Endothelial cell of umbilical vein (primary cell): ENCODE data around the gene CYP2D6.

Experiments
- CTCF ChIP-seq, 2 donors: IDR thresholded peaks; 1 replicate in 1 of 2; 2 replicates in 1 of 2; pipeline ENCODE4 v1.5.1; 2011; ENCODE audit warnings: low read length in 2 of 2, mild to moderate bottlenecking in 2 of 2, moderate library complexity in 2 of 2, control low read depth in 1 of 2, inconsistent platforms in 1 of 2, low read depth in 1 of 2; ENCODE audit not compliant: insufficient read depth in 1 of 2; ENCODE audit errors: extremely low read depth in 1 of 2
- EZH2 ChIP-seq: IDR thresholded peaks from 2 replicates; pipeline ENCODE4 v1.6.1; 2012; ENCODE audit warnings: borderline replicate concordance, low read depth, mild to moderate bottlenecking, moderate library complexity, low read length, inconsistent platforms; ENCODE audit not compliant: severe bottlenecking
- FOS ChIP-seq: IDR thresholded peaks from 2 replicates; pipeline ENCODE4 v1.6.1; 2011; ENCODE audit warnings: mild to moderate bottlenecking, low read length, moderate library complexity, borderline replicate concordance; ENCODE audit not compliant: insufficient read depth
- GATA2 ChIP-seq: IDR thresholded peaks from 2 replicates; pipeline ENCODE4 v1.7.0; 2011; ENCODE audit warnings: low read depth, mild to moderate bottlenecking, moderate library complexity, mixed read lengths, low read length; ENCODE audit not compliant: insufficient read length, insufficient read depth
- JUN ChIP-seq: IDR thresholded peaks from 2 replicates; pipeline ENCODE4 v1.6.1; 2011; ENCODE audit warnings: borderline replicate concordance, low read depth; ENCODE audit not compliant: insufficient read length, insufficient read depth
- POLR2A ChIP-seq: IDR thresholded peaks from 2 replicates; pipeline ENCODE4 v1.6.1; 2012; ENCODE audit warnings: low read depth, mild to moderate bottlenecking, control low read depth, low read length
- POLR2AphosphoS5 ChIP-seq: IDR thresholded peaks from 2 replicates; pipeline ENCODE4 v1.6.1; 2012; ENCODE audit warnings: low read depth, mild to moderate bottlenecking, control low read depth, low read length, moderate library complexity; ENCODE audit not compliant: insufficient read depth
- TF ChIP-seq, protein P1 (sequence below): IDR thresholded peaks from 2 replicates; pipeline ENCODE4 v1.6.1; 2011; ENCODE audit not compliant: insufficient read depth, insufficient read length

DNA sequence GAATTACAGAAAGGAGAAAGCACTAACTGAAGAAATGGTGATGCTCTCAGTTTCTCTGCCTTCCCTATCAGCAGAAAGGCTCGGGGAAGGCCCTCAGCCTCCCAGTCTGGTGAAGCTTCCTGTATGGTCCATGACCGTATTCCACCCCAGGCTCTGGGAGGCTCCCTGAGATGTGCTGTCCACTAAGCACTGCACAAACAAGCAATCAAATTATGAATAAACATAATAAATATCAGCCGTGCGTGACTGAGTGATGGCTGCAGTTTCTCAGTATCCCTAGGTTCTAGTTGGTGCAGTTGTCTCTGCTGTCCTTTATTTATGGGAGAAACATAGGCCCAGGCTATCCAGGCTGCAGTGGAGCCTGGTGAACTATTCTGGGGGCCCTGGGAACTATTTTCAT, 47.5 kb downstream of the CYP2D6 start:
- TF ChIP-seq CTCF (IDR thresholded peaks at IDR 0.05; ENCODE audit: extremely low read depth in 1 of 2, insufficient read depth in 1 of 2, low read depth in 1 of 2, low read length in 2 of 2) (no peak), POLR2A (no peak), JUN (no peak), EZH2 (no peak), POLR2AphosphoS5 (no peak), FOS (no peak), GATA2 (no peak)
- TF ChIP-seq, protein P1, sequence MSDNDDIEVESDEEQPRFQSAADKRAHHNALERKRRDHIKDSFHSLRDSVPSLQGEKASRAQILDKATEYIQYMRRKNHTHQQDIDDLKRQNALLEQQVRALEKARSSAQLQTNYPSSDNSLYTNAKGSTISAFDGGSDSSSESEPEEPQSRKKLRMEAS = no peak
